Endothelial cell of umbilical vein (primary cell): ENCODE results near the gene PSG7.
"Not testable (repeated sequence)": the region's sequence is repeated elsewhere in the genome, so short reads cannot be mapped to it uniquely, and the experiment has no call there.

Experiments
- CTCF ChIP-seq, 2 donors: IDR thresholded peaks; 1 replicate in 1 of 2; 2 replicates in 1 of 2; pipeline ENCODE4 v1.5.1; 2011; ENCODE audit warnings: low read length in 2 of 2, mild to moderate bottlenecking in 2 of 2, moderate library complexity in 2 of 2, control low read depth in 1 of 2, inconsistent platforms in 1 of 2, low read depth in 1 of 2; ENCODE audit not compliant: insufficient read depth in 1 of 2; ENCODE audit errors: extremely low read depth in 1 of 2
- EZH2 ChIP-seq: IDR thresholded peaks from 2 replicates; pipeline ENCODE4 v1.6.1; 2012; ENCODE audit warnings: borderline replicate concordance, low read depth, mild to moderate bottlenecking, moderate library complexity, low read length, inconsistent platforms; ENCODE audit not compliant: severe bottlenecking
- MAX ChIP-seq: IDR thresholded peaks from 2 replicates; pipeline ENCODE4 v1.6.1; 2011; ENCODE audit not compliant: insufficient read depth, insufficient read length
- POLR2A ChIP-seq: IDR thresholded peaks from 2 replicates; pipeline ENCODE4 v1.6.1; 2012; ENCODE audit warnings: low read depth, mild to moderate bottlenecking, control low read depth, low read length
- POLR2AphosphoS5 ChIP-seq: IDR thresholded peaks from 2 replicates; pipeline ENCODE4 v1.6.1; 2012; ENCODE audit warnings: low read depth, mild to moderate bottlenecking, control low read depth, low read length, moderate library complexity; ENCODE audit not compliant: insufficient read depth

GRCh38 chr19:42920971-42921370 lies 16.0 kb downstream of the PSG7 start:
- TF ChIP-seq CTCF (IDR thresholded peaks at IDR 0.05; ENCODE audit: extremely low read depth in 1 of 2, insufficient read depth in 1 of 2, low read depth in 1 of 2, low read length in 2 of 2); POLR2A; POLR2AphosphoS5; EZH2; MAX: not testable (repeated sequence)
